K562 (cell line): ENCODE measurements around the gene GALT. TPM values are rescaled to one million over a fixed set of nuclear protein-coding genes. Genes with fewer than 3 reads are reported as not detected.
A peak's percentile ranks its signal among the peaks of the same experiment; 100 is the strongest.

Experiments used
- ATAC-seq: fragments of 200-7000 bp; cut with Tn5 transposase; 3 replicates; pipeline ENCODE4 v1.9.1; 2020; ENCODE audit warnings: moderate library complexity
- BruUV-seq: library from RNA; stranded (reverse); fragments of 400-500 nt; replicated peaks from 2 replicates; lab custom pipeline; 2021; lab: Mats Ljungman, UMichigan
- CTCF ChIA-PET: fragments of 300-600 bp; formaldehyde crosslinking; extraction: SDS; loops from one replicate; lab custom pipeline; 2021; ENCODE audit warnings: low intra/inter-chr PET ratio; lab: Yijun Ruan, JAX
- POLR2A ChIA-PET: fragments of 300-600, 350-650 bp; sonication (Branson Sonifier 250); formaldehyde crosslinking; extraction: SDS; loops from one replicate; lab custom pipeline; 2021; ENCODE audit warnings: antibody characterized with exemption, inconsistent platforms; lab: Yijun Ruan, JAX
- DNase-seq, 4 experiments: peaks; one replicate each; pipeline versions ENCODE4 v3.0.0 to v3.0.0-alpha.2; 2011 to 2018; ENCODE audit warnings: low spot score in 3 of 4, mixed read lengths in 3 of 4; ENCODE audit errors: extremely low read depth in 1 of 4
- FAIRE-seq: peaks from 2 replicates; lab custom pipeline; 2011; peaks lifted over from hg19 to GRCh38; lab: Jason Lieb, UNC
- H2AFZ ChIP-seq: 2 replicates; pipeline ENCODE4 v1.6.0; 2011; ENCODE audit warnings: low read depth, low read length, control low read depth, inconsistent platforms
- H3K27ac ChIP-seq: fragments of 200-600 bp; 3 replicates; pipeline ENCODE4 v1.8.0; 2011; ENCODE audit warnings: low read depth, mild to moderate bottlenecking, control low read depth, inconsistent platforms, low read length, moderate library complexity, mixed read lengths; ENCODE audit errors: extremely low read depth
- H3K27me3 ChIP-seq, 2 experiments: fragments of 300-600 bp in 1 of 2; 2 replicates in 1 of 2; 3 replicates in 1 of 2; pipeline versions ENCODE4 v1.6.0 to v1.8.0; 2011; ENCODE audit warnings: inconsistent platforms in 2 of 2, low read length in 2 of 2, mild to moderate bottlenecking in 1 of 2, mixed read lengths in 1 of 2, moderate library complexity in 1 of 2; ENCODE audit not compliant: control insufficient read depth in 2 of 2, insufficient read depth in 2 of 2
- H3K36me3 ChIP-seq: fragments of 300-600 bp; 3 replicates; pipeline ENCODE4 v1.8.0; 2011; ENCODE audit warnings: mild to moderate bottlenecking, low read length, inconsistent platforms; ENCODE audit not compliant: control insufficient read depth, insufficient read depth
- H3K4me1 ChIP-seq, 2 experiments: fragments of 200-600 bp in 1 of 2; replicated peaks in 1 of 2; 2 replicates in 1 of 2; 3 replicates in 1 of 2; pipeline versions ENCODE4 v1.5.1 to v1.8.0; 2011; ENCODE audit warnings: inconsistent platforms in 2 of 2, low read length in 2 of 2, mild to moderate bottlenecking in 1 of 2, mixed read lengths in 1 of 2, moderate library complexity in 1 of 2; ENCODE audit not compliant: control insufficient read depth in 2 of 2, insufficient read depth in 2 of 2
- H3K4me2 ChIP-seq: 2 replicates; pipeline ENCODE4 v1.6.1; 2011; ENCODE audit warnings: low read length, control low read depth, inconsistent platforms, mixed read lengths; ENCODE audit not compliant: insufficient read depth
- H3K4me3 ChIP-seq: fragments of 200-600 bp; sonication (generic), shearing (Covaris generic); 2 replicates; pipeline ENCODE4 v1.5.1; 2016; ENCODE audit warnings: control low read depth, inconsistent platforms
- H3K79me2 ChIP-seq: fragments of 200-600 bp; 3 replicates; pipeline ENCODE4 v1.8.0; 2011; ENCODE audit warnings: low read length, inconsistent platforms; ENCODE audit not compliant: control insufficient read depth, insufficient read depth
- H3K9ac ChIP-seq, 2 experiments: 2 replicates each; pipeline versions ENCODE4 v1.6.0 to v1.6.1; 2011; ENCODE audit warnings: low read depth in 2 of 2, low read length in 2 of 2, control low read depth in 1 of 2, inconsistent platforms in 1 of 2, mild to moderate bottlenecking in 1 of 2, mixed read lengths in 1 of 2; ENCODE audit not compliant: insufficient read depth in 1 of 2
- H3K9me1 ChIP-seq: one replicate; pipeline ENCODE4 v1.6.0; 2011; ENCODE audit warnings: inconsistent platforms, mild to moderate bottlenecking, low read length, moderate library complexity; ENCODE audit not compliant: control insufficient read depth, insufficient read depth
- H3K9me3 ChIP-seq: replicated peaks from 2 replicates; pipeline ENCODE4 v1.5.1; 2011; ENCODE audit warnings: low read depth, low read length, inconsistent platforms; ENCODE audit not compliant: control insufficient read depth, insufficient read depth
- H4K20me1 ChIP-seq: replicated peaks from 2 replicates; pipeline ENCODE4 v1.6.1; 2011; ENCODE audit warnings: low read length, inconsistent platforms, mixed read lengths; ENCODE audit not compliant: control insufficient read depth, insufficient read depth
- ELF1 ChIP-seq: fragments of 200-800 bp; sonication (Bioruptor generic); IDR thresholded peaks from 2 replicates; pipeline ENCODE4 v1.6.1; 2016; ENCODE audit warnings: missing genetic modification characterization, missing compliant biosample characterization
- HMG20A ChIP-seq: fragments of 450-650 bp; formaldehyde crosslinking; conservative IDR thresholded peaks from 2 replicates; pipeline ENCODE4 v1.4.0; 2020; ENCODE audit warnings: mild to moderate bottlenecking, mixed read lengths
- IFI16 ChIP-seq: fragments of 250-450 bp; sonication (Bioruptor Pico); IDR thresholded peaks from 2 replicates; pipeline ENCODE4 v2.1.2; 2022; ENCODE audit warnings: mild to moderate bottlenecking, inconsistent platforms
- POLR2AphosphoS2 ChIP-seq: IDR thresholded peaks from 2 replicates; pipeline ENCODE4 v1.6.1; 2012; ENCODE audit warnings: low read length, improper control_type of control experiment
- POLR2B ChIP-seq: fragments of 450-650 bp; IDR thresholded peaks from 2 replicates; pipeline ENCODE4 v1.6.1; 2018; ENCODE audit warnings: low read depth; ENCODE audit not compliant: partially characterized antibody
- RB1 ChIP-seq: fragments of 450-650 bp; IDR thresholded peaks from 2 replicates; pipeline ENCODE4 v1.6.1; 2017; ENCODE audit warnings: low read depth, mild to moderate bottlenecking
- RBM15 ChIP-seq: fragments of 200-400 bp; formaldehyde crosslinking; IDR thresholded peaks from 2 replicates; pipeline ENCODE4 v1.6.1; 2018; ENCODE audit warnings: mild to moderate bottlenecking, low read length, moderate library complexity; ENCODE audit not compliant: insufficient read depth
- RCOR1 ChIP-seq, 2 experiments: IDR thresholded peaks; 2 replicates each; pipeline ENCODE4 v1.6.1; 2012; ENCODE audit warnings: low read depth in 2 of 2, low read length in 2 of 2, borderline replicate concordance in 1 of 2, improper control_type of control experiment in 1 of 2
- RFX7 ChIP-seq: fragments of 250-450 bp; sonication (Bioruptor Pico); IDR thresholded peaks from 2 replicates; pipeline ENCODE4 v1.5.1; 2021; ENCODE audit warnings: mild to moderate bottlenecking
- SP1 ChIP-seq: sonication (generic); formaldehyde crosslinking; IDR thresholded peaks from 2 replicates; pipeline ENCODE4 v1.8.1; 2022; ENCODE audit warnings: mild to moderate bottlenecking, missing genetic modification reagents
- STAG1 ChIP-seq: sonication (generic); formaldehyde crosslinking; IDR thresholded peaks from 2 replicates; pipeline ENCODE4 v1.5.0; 2020; ENCODE audit warnings: missing genetic modification reagents, borderline replicate concordance
- ZNF134 ChIP-seq: fragments of 250-450 bp; sonication (Bioruptor Pico); conservative IDR thresholded peaks from 2 replicates; pipeline ENCODE4 v1.4.0; 2020
- ZNF551 ChIP-seq: fragments of 250-450 bp; sonication (Bioruptor Pico); IDR thresholded peaks from 2 replicates; pipeline ENCODE4 v1.5.0; 2021; ENCODE audit warnings: mild to moderate bottlenecking, moderate library complexity
- WGBS: fragments of 100-300 bp; shearing (Covaris generic); methylation state at CpG from one replicate; pipeline ENCODE4 v1.1.6; 2016; ENCODE audit warnings: low coverage, mixed read lengths; ENCODE audit not compliant: insufficient coverage; ENCODE audit errors: missing lambda C conversion rate; 5-methylcytosine and 5-hydroxymethylcytosine counted together
- in situ Hi-C: fragments of 300-500 bp; cut with MboI; formaldehyde crosslinking; loops from 4 replicates; pipeline ENCODE4 v1.15.0; 2018; ENCODE audit warnings: inconsistent platforms, mixed read lengths
- intact Hi-C: fragments of 100-400 bp; cut with micrococcal nuclease; formaldehyde crosslinking; loops from 2 replicates; pipeline ENCODE4 v1.14.2; 2022
- polyA plus RNA-seq, 8 experiments: library from polyadenylated mRNA; depleted of rRNA in 4 of 8; stranded (reverse) in 5 of 8; unstranded in 3 of 8; fragments of >200 nt; fragmentation: Nextera tagmentation in 2 of 8; fragmentation: Illumina TruSeq in 1 of 8; extraction: Ambion mirVana in 2 of 8; extraction: Trizol in 1 of 8; gene quantifications; 2 replicates each; pipeline versions ENCODE4 v1.2.1 to v1.2.3, GENCODE V29; 2011 to 2014; ENCODE audit warnings: inconsistent platforms in 1 of 8, missing spikeins in 1 of 8
- total RNA-seq, 7 experiments: library from RNA; depleted of rRNA in 6 of 7; stranded (reverse); fragments of >200 nt in 6 of 7; fragmentation: Illumina TruSeq in 2 of 7; extraction: Trizol in 2 of 7; gene quantifications; 2 replicates each; pipeline versions ENCODE4 v1.2.1 to v1.2.3, GENCODE V29; 2011 to 2021; ENCODE audit warnings: low replicate concordance in 1 of 7
- TF ChIP-seq, protein P1 (sequence below), 2 experiments: fragments of 450-650 bp; conservative IDR thresholded peaks; 2 replicates each; pipeline ENCODE4 v1.6.1; 2017; ENCODE audit warnings: mild to moderate bottlenecking in 2 of 2, moderate library complexity in 2 of 2
- TF ChIP-seq, protein P2 (sequence below): IDR thresholded peaks from 2 replicates; pipeline ENCODE4 v1.6.1; 2016; ENCODE audit warnings: missing genetic modification characterization, missing compliant biosample characterization
- TF ChIP-seq, protein P3 (sequence below): sonication (generic); formaldehyde crosslinking; IDR thresholded peaks from 2 replicates; pipeline ENCODE4 v1.8.0; 2023; ENCODE audit warnings: mild to moderate bottlenecking, missing genetic modification reagents

The GALT gene
- total and polyA plus RNA-seq, 9 of the 15 experiments (the other 6 are each of a cell fraction or from before 2014, with no cell fraction given): 7.3 to 29.2 (median 15.6) TPM

DNA sequence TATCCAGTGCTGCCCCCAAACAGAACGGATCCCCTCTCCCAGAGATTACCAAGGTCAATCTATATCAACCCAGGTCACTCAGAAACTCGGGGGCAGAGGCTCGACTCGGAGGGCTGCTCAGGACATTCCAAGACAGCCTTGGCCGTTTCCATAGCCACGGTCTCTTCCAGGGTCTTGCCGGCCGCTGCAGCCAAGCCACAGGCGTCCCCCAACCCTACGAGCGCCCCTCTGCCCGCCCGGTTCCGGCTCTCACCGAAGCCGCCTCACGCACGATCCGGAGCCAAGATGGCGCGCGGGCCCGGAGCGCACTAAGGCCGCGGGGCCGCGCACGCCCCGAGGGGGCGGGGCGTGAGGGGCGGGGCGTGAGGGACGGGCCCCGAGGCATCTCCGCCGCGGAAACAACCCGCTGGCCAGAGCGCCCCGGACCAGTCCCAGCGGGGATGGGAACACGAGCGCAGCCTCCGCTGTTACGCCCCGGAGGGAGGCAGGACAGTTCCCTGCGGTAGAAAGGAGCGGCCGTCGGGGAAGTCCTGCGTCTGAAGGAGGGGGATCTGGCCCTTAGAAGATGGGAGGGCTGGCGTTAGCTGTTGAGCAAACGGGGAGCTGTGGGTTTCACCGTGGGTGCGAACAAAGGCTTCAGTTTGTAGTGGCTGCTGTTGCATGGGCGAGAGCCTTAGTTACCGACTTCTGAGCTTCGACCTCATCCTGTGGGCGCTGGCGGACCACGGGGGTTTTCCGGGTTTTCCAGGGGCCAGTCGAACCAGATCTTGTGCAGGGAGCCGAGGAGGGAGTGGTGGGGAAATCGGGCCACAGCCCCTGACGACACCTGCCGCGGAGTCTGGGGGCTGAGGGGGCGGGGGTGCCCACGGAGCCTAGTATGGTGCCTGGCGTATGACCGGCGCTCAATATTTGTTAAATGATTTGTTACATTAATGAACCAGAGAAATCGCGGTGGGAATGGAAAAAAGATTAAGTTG lies 34.4 kb upstream of the GALT start, which contains the start of gene RPP25L:
RPP25L (minus strand) TSS at position 287 of the 977 bp plus-strand sequence. CDS start 801 bp downstream, outside the sequence.
- H4K20me1 ChIP-seq: no peaks in the 10 kb centered on the region; the same call in 1 of the 2 replicates
- H3K27me3 ChIP-seq: no peaks in the 10 kb centered on the region
- peak within 1 kb of the TSS; percentile 60 for H3K4me3 ChIP-seq
- intact Hi-C loops: loop anchor here (10.0 kb wide), 1 partner anchor 93 kb away; no protein-coding TSS in a partner anchor
- peak within 1 kb of the TSS; percentile 94 for H2AFZ ChIP-seq
- ATAC-seq (peak; percentile 96), DNase-seq (peak; percentile 85 to 90 (median 88)), FAIRE-seq (no peak)
- H3K79me2 ChIP-seq: peaks cover 17% of the 10 kb centered on the region
- H3K9ac ChIP-seq: peak within 1 kb of the TSS; percentile 89 to 92
- H3K4me1 ChIP-seq: peaks cover 7 to 19% of the 10 kb centered on the region in 2 experiments; a peak in 4 of 5 replicates
- CTCF ChIA-PET: interaction anchor here (1.3 to 2.8 kb wide), 2 partner anchors 22 to 90 kb away, joined by 7 to 15 read pairs; no protein-coding TSS in a partner anchor
- H3K9me3 ChIP-seq: no peaks in the 10 kb centered on the region
- WGBS: 2% methylated on average over 37 of the region's 77 CpGs
- H3K9me1 ChIP-seq: no peaks in the 10 kb centered on the region
- BruUV-seq: no TSS peak
- H3K4me2 ChIP-seq: peak within 1 kb of the TSS; percentile 93
- H3K27ac ChIP-seq: peak within 1 kb of the TSS; percentile 86
- POLR2A ChIA-PET: interaction anchor here (0.6 to 1.3 kb wide), 5 partner anchors 8 to 181 kb away, joined by 3 to 4 read pairs (median 4); partner anchors contain the start of gene DCTN3
- peaks cover 15% of the 10 kb centered on the region; the same call in 1 of the 3 replicates for H3K36me3 ChIP-seq
- in situ Hi-C loops: no loop called here
- TF ChIP-seq, protein P1, sequence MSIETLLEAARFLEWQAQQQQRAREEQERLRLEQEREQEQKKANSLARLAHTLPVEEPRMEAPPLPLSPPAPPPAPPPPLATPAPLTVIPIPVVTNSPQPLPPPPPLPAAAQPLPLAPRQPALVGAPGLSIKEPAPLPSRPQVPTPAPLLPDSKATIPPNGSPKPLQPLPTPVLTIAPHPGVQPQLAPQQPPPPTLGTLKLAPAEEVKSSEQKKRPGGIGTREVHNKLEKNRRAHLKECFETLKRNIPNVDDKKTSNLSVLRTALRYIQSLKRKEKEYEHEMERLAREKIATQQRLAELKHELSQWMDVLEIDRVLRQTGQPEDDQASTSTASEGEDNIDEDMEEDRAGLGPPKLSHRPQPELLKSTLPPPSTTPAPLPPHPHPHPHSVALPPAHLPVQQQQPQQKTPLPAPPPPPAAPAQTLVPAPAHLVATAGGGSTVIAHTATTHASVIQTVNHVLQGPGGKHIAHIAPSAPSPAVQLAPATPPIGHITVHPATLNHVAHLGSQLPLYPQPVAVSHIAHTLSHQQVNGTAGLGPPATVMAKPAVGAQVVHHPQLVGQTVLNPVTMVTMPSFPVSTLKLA (conservative IDR thresholded peaks at IDR 0.05): peak in 1 of 2 experiments; percentile 42; a peak in 1 of 4 replicates
- TF ChIP-seq, protein P2, sequence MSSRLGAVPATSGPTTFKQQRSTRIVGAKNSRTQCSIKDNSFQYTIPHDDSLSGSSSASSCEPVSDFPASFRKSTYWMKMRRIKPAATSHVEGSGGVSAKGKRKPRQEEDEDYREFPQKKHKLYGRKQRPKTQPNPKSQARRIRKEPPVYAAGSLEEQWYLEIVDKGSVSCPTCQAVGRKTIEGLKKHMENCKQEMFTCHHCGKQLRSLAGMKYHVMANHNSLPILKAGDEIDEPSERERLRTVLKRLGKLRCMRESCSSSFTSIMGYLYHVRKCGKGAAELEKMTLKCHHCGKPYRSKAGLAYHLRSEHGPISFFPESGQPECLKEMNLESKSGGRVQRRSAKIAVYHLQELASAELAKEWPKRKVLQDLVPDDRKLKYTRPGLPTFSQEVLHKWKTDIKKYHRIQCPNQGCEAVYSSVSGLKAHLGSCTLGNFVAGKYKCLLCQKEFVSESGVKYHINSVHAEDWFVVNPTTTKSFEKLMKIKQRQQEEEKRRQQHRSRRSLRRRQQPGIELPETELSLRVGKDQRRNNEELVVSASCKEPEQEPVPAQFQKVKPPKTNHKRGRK: no peak
- TF ChIP-seq RB1 (peak; percentile 39; the same call in 1 of the 2 replicates), IFI16 (no peak), SP1 (CRISPR knock-in tag) (peak; percentile 51; the same call in 1 of the 2 replicates), RFX7 (no peak), POLR2AphosphoS2 (peak; percentile 64; the same call in 1 of the 2 replicates), HMG20A (CRISPR knock-in tag) (no peak), POLR2B (peak; percentile 61), ZNF134 (CRISPR knock-in tag) (no peak), RCOR1 (IDR thresholded peaks at IDR 0.05; ENCODE audit: borderline replicate concordance in 1 of 2, low read depth in 2 of 2, low read length in 2 of 2) (0 out of 4 replicates have a peak, but pooled peaks of 1 of the 2 experiments have one; percentile 12), ELF1 (tag) (no peak), ZNF551 (no peak), RBM15 (no peak), STAG1 (no peak)
- TF ChIP-seq, protein P3, sequence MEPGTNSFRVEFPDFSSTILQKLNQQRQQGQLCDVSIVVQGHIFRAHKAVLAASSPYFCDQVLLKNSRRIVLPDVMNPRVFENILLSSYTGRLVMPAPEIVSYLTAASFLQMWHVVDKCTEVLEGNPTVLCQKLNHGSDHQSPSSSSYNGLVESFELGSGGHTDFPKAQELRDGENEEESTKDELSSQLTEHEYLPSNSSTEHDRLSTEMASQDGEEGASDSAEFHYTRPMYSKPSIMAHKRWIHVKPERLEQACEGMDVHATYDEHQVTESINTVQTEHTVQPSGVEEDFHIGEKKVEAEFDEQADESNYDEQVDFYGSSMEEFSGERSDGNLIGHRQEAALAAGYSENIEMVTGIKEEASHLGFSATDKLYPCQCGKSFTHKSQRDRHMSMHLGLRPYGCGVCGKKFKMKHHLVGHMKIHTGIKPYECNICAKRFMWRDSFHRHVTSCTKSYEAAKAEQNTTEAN (CRISPR knock-in tag): no peak
